Measurements from ENCODE around the gene GPR35.

The GPR35 gene

DNA sequence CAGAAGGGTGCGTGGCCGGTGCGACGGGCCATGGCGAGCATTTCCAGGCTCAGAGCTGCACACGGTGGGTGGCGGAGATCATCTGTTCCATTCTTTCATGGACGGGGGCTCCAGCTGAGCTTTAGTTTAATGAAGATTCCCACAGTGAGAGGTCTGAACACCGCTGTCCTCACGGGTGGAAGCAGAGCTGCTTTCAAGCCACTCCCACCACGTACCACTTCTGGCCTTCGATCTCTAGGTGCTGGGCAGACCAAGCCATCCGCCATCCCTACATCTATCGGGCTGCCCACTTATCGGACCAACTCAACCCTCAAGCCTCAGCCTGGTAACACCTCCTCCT lies 18.5 kb downstream of the GPR35 start:
- no peak overlapping the region for H3K4me3 ChIP-seq (ENCODE audit: insufficient read depth in 1 of 2, low read depth in 1 of 2, low read length in 2 of 2)
- no peak overlapping the region for H3K9ac ChIP-seq (ENCODE audit: low read length)
- peaks cover 2% of the 10 kb centered on the region for H3K4me1 ChIP-seq (ENCODE audit: control insufficient read depth, insufficient read depth, low read depth, low read length)
- no peak overlapping the region for H3K23ac ChIP-seq (ENCODE audit: low read length in 2 of 2)
- no peak overlapping the region for H3K14ac ChIP-seq (ENCODE audit: low read length in 2 of 2)
- H3K36me3 ChIP-seq (ENCODE audit: control insufficient read depth in 1 of 2, insufficient read depth in 2 of 2, low read depth in 1 of 2, low read length in 2 of 2): no peaks in the 10 kb centered on the region
- H3K4ac ChIP-seq (ENCODE audit: low read depth in 1 of 2, low read length in 2 of 2): no peak overlapping the region
- no peak overlapping the region for H2BK120ac ChIP-seq (ENCODE audit: low read depth, low read length)
- H4K8ac ChIP-seq (ENCODE audit: low read length): no peak overlapping the region
- no peak overlapping the region for H2BK5ac ChIP-seq (ENCODE audit: low read depth, low read length, poor library complexity, severe bottlenecking)
- H3K18ac ChIP-seq (ENCODE audit: low read depth in 1 of 2, low read length in 2 of 2): no peak overlapping the region
- WGBS: 84% methylated on average over 15 of the region's 15 CpGs
- H3K27me3 ChIP-seq (ENCODE audit: control insufficient read depth in 1 of 2, insufficient read depth in 1 of 2, low read length in 2 of 2): peaks cover 21 to 70% of the 10 kb centered on the region in 2 experiments
- no peak for DNase-seq
- H2AFZ ChIP-seq (ENCODE audit: low read depth, low read length): no peak overlapping the region
- H2AK5ac ChIP-seq (ENCODE audit: low read length, severe bottlenecking): no peak overlapping the region
- H3K4me2 ChIP-seq (ENCODE audit: low read length, poor library complexity, severe bottlenecking): no peak overlapping the region
- H3K79me1 ChIP-seq (replicated peaks; ENCODE audit: low read length, poor library complexity, severe bottlenecking): no peaks in the 10 kb centered on the region
- H4K91ac ChIP-seq (ENCODE audit: low read length): no peak overlapping the region
- no peak overlapping the region for H2BK12ac ChIP-seq (ENCODE audit: low read length in 2 of 2)
- no peak overlapping the region for H3K27ac ChIP-seq (ENCODE audit: low read length, poor library complexity, severe bottlenecking)
- no peaks in the 10 kb centered on the region for H3K9me3 ChIP-seq (ENCODE audit: control insufficient read depth, low read length)
- no peak overlapping the region for H2BK15ac ChIP-seq (ENCODE audit: low read depth, poor library complexity, severe bottlenecking)

DNA sequence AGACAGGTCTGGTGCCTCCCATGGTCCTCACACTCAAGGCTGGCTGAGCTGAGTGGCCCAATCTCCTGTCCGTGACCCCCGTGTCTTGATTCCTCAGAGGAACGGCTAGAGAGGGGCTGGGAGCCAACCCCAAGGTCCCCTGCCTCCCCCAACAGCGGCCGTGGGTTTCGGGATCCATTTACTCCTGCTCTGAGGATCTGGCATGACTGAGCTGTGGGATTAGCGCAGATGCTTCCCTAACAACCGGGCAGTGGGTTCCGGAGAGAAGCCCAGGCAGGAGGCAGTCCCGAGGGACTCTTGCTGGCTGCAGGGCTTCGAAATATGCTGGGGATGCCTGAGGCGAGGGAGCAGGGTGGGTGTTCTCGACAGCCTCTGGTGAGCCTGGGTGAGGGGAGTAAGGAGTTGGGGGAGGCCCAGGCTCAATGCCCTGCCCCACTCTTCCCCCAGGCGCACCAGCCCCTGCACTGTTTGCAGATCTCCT lies 18.9 kb downstream of the GPR35 start:
- no peak overlapping the region for H3K18ac ChIP-seq (ENCODE audit: low read depth in 1 of 2, low read length in 2 of 2)
- H4K91ac ChIP-seq (ENCODE audit: low read length): no peak overlapping the region
- H2BK15ac ChIP-seq (ENCODE audit: low read depth, poor library complexity, severe bottlenecking): no peak overlapping the region
- no peak overlapping the region for H3K4ac ChIP-seq (ENCODE audit: low read depth in 1 of 2, low read length in 2 of 2)
- H3K9ac ChIP-seq (ENCODE audit: low read length): no peak overlapping the region
- H3K9me3 ChIP-seq (ENCODE audit: control insufficient read depth, low read length): no peaks in the 10 kb centered on the region
- H2AK5ac ChIP-seq (ENCODE audit: low read length, severe bottlenecking): no peak overlapping the region
- no peak overlapping the region for H3K4me3 ChIP-seq (ENCODE audit: insufficient read depth in 1 of 2, low read depth in 1 of 2, low read length in 2 of 2)
- no peak overlapping the region for H2BK120ac ChIP-seq (ENCODE audit: low read depth, low read length)
- H3K79me1 ChIP-seq (replicated peaks; ENCODE audit: low read length, poor library complexity, severe bottlenecking): no peaks in the 10 kb centered on the region
- no peaks in the 10 kb centered on the region for H3K36me3 ChIP-seq (ENCODE audit: control insufficient read depth in 1 of 2, insufficient read depth in 2 of 2, low read depth in 1 of 2, low read length in 2 of 2)
- no peak overlapping the region for H2BK12ac ChIP-seq (ENCODE audit: low read length in 2 of 2)
- no peak for DNase-seq
- H2BK5ac ChIP-seq (ENCODE audit: low read depth, low read length, poor library complexity, severe bottlenecking): no peak overlapping the region
- H3K4me1 ChIP-seq (ENCODE audit: control insufficient read depth, insufficient read depth, low read depth, low read length): peaks cover 2% of the 10 kb centered on the region
- 84% methylated on average over 12 of the region's 14 CpGs for WGBS
- peak overlapping the region in 1 of 2 experiments; percentile 12 for H3K14ac ChIP-seq (ENCODE audit: low read length in 2 of 2)
- no peak overlapping the region for H4K8ac ChIP-seq (ENCODE audit: low read length)
- no peak overlapping the region for H2AFZ ChIP-seq (ENCODE audit: low read depth, low read length)
- no peak overlapping the region for H3K4me2 ChIP-seq (ENCODE audit: low read length, poor library complexity, severe bottlenecking)
- H3K23ac ChIP-seq (ENCODE audit: low read length in 2 of 2): no peak overlapping the region
- H3K27me3 ChIP-seq (ENCODE audit: control insufficient read depth in 1 of 2, insufficient read depth in 1 of 2, low read length in 2 of 2): peaks cover 25 to 72% of the 10 kb centered on the region in 2 experiments
- no peak overlapping the region for H3K27ac ChIP-seq (ENCODE audit: low read length, poor library complexity, severe bottlenecking)

DNA sequence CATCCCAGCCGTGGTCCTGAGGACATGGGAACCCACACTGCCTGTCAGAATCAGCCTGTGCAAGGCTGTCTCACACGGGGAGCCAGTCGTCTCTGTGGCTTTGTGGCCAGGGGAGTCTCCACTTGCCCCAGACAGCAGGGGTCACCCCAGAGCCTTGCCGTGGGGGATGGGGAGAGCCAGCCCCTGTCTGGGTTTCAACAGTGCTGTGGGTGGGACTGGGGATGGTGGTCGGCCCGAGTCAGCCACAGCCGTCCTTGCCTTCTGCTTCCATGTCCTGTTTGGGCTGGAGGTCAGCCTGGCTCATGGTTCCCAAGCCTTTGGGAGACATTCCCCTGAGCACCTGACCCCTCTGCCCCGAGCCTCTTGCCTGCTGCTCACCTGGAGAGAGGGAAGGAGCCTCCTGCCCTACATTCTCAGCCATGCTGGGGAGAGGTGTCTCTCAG lies 19.6 kb downstream of the GPR35 start:
- Histone ChIP-seq H3K4me2 (ENCODE audit: low read length, poor library complexity, severe bottlenecking) (no peak overlapping the region), H2AFZ (ENCODE audit: low read depth, low read length) (no peak overlapping the region)
- WGBS: 67% methylated on average over 8 of the region's 8 CpGs

DNA sequence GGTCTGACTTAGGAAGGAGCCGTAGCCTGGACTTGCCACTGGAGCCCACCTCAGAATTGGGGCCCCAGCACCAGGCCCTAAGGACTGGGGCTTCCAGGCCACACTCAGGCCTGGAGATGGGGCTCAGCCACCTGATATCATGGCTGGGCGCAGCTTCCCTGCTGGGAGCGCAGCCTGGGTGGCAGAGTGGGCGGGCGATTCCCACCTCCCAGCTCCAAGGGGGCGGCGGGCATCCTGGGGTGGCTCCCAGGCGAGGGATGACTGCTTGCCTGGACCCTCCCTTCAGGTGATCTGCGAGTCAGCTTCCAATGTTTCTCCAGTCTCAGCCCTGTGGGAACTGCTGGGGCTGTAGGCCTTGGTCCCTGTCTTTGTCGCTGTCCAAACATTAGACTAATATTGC lies 20.1 kb downstream of the GPR35 start:
- Histone ChIP-seq H2BK15ac (ENCODE audit: low read depth, poor library complexity, severe bottlenecking) (no peak overlapping the region), H3K9me3 (ENCODE audit: control insufficient read depth, low read length) (no peaks in the 10 kb centered on the region), H3K27ac (ENCODE audit: low read length, poor library complexity, severe bottlenecking) (no peak overlapping the region), H3K14ac (ENCODE audit: low read length in 2 of 2) (no peak overlapping the region), H3K4ac (ENCODE audit: low read depth in 1 of 2, low read length in 2 of 2) (no peak overlapping the region), H4K91ac (ENCODE audit: low read length) (no peak overlapping the region), H2AK5ac (ENCODE audit: low read length, severe bottlenecking) (no peak overlapping the region), H2AFZ (ENCODE audit: low read depth, low read length) (no peak overlapping the region), H3K4me2 (ENCODE audit: low read length, poor library complexity, severe bottlenecking) (no peak overlapping the region), H3K36me3 (ENCODE audit: control insufficient read depth in 1 of 2, insufficient read depth in 2 of 2, low read depth in 1 of 2, low read length in 2 of 2) (no peaks in the 10 kb centered on the region), H4K8ac (ENCODE audit: low read length) (no peak overlapping the region), H3K79me1 (replicated peaks; ENCODE audit: low read length, poor library complexity, severe bottlenecking) (no peaks in the 10 kb centered on the region), H3K27me3 (ENCODE audit: control insufficient read depth in 1 of 2, insufficient read depth in 1 of 2, low read length in 2 of 2) (peaks cover 29 to 77% of the 10 kb centered on the region in 2 experiments), H2BK120ac (ENCODE audit: low read depth, low read length) (no peak overlapping the region), H3K23ac (ENCODE audit: low read length in 2 of 2) (no peak overlapping the region), H3K4me1 (ENCODE audit: control insufficient read depth, insufficient read depth, low read depth, low read length) (peaks cover 2% of the 10 kb centered on the region), H2BK5ac (ENCODE audit: low read depth, low read length, poor library complexity, severe bottlenecking) (no peak overlapping the region), H3K4me3 (ENCODE audit: insufficient read depth in 1 of 2, low read depth in 1 of 2, low read length in 2 of 2) (no peak overlapping the region), H3K18ac (ENCODE audit: low read depth in 1 of 2, low read length in 2 of 2) (no peak overlapping the region), H3K9ac (ENCODE audit: low read length) (no peak overlapping the region), H2BK12ac (ENCODE audit: low read length in 2 of 2) (no peak overlapping the region)
- DNase-seq: no peak
- 74% methylated on average over 10 of the region's 10 CpGs for WGBS

More for the DNA sequence above, 19.6 kb downstream of the GPR35 start:
- Histone ChIP-seq H4K8ac (ENCODE audit: low read length) (no peak overlapping the region), H3K9me3 (ENCODE audit: control insufficient read depth, low read length) (no peaks in the 10 kb centered on the region), H3K23ac (ENCODE audit: low read length in 2 of 2) (no peak overlapping the region), H2BK15ac (ENCODE audit: low read depth, poor library complexity, severe bottlenecking) (no peak overlapping the region), H3K27me3 (ENCODE audit: control insufficient read depth in 1 of 2, insufficient read depth in 1 of 2, low read length in 2 of 2) (peaks cover 29 to 72% of the 10 kb centered on the region in 2 experiments), H2BK120ac (ENCODE audit: low read depth, low read length) (no peak overlapping the region), H3K4me1 (ENCODE audit: control insufficient read depth, insufficient read depth, low read depth, low read length) (peaks cover 2% of the 10 kb centered on the region), H3K4me3 (ENCODE audit: insufficient read depth in 1 of 2, low read depth in 1 of 2, low read length in 2 of 2) (no peak overlapping the region), H4K91ac (ENCODE audit: low read length) (no peak overlapping the region), H3K27ac (ENCODE audit: low read length, poor library complexity, severe bottlenecking) (no peak overlapping the region), H3K36me3 (ENCODE audit: control insufficient read depth in 1 of 2, insufficient read depth in 2 of 2, low read depth in 1 of 2, low read length in 2 of 2) (no peaks in the 10 kb centered on the region), H2BK5ac (ENCODE audit: low read depth, low read length, poor library complexity, severe bottlenecking) (no peak overlapping the region), H3K4ac (ENCODE audit: low read depth in 1 of 2, low read length in 2 of 2) (no peak overlapping the region), H2BK12ac (ENCODE audit: low read length in 2 of 2) (no peak overlapping the region), H3K9ac (ENCODE audit: low read length) (no peak overlapping the region), H3K18ac (ENCODE audit: low read depth in 1 of 2, low read length in 2 of 2) (no peak overlapping the region), H3K14ac (ENCODE audit: low read length in 2 of 2) (no peak overlapping the region), H2AK5ac (ENCODE audit: low read length, severe bottlenecking) (no peak overlapping the region), H3K79me1 (replicated peaks; ENCODE audit: low read length, poor library complexity, severe bottlenecking) (no peaks in the 10 kb centered on the region)
- no peak for DNase-seq
